ENCODE measurements around the gene DOCK6.

The DOCK6 gene

DNA sequence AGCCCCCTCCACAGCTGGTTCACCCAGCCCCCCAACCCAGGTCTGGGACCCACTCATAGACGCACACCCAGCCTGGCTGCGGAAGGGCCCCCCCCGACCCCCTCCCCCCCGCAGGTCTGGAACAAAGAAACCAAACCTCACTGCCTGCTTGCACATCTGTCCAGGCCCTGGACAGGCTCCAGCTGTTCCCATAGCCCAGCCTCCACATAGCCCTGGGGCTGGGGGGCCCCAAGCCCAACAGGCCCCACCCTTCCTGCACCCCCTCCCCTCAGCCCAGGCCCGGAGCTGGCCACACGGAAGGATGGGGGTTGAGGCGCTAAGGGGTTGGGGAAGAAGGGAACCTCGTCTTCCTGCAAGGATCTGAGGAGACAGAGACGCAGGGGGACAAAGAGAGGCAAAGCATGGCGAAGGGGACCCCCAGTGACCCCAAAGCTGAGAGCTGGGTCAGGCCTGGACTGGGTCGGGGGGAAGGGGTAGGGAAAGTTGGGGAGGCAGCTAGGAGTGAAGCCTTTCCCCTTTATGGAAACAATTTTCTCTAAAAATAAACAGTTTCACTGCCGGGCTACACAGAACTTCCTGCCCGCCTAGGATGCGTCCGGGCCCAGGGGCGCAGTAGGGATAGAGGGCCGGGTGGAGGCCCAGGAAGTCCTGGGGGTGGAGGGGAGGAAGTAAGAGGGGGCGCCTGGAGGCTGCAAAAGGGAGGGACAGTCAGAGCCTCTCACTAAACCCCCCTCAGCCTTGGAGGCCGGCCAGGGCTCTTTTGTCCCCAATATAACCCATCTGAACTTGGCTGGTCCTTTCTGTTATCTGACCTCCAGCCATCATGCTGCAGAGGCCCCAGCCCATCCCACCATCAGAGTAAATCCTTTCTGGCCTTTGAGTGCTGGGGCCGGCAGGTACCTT is 67.4 kb downstream of the DOCK6 start:
- Histone ChIP-seq H3K4me3 (ENCODE audit: low read depth in 1 of 5, low read length in 5 of 5) (peak overlapping the region; percentile 17 to 83 (median 49)), H3K9me3 (ENCODE audit: control insufficient read depth in 5 of 5, low read length in 5 of 5) (no peaks in the 10 kb centered on the region), H3K9ac (ENCODE audit: low read length in 5 of 5) (peak overlapping the region in 4 of 5 donors; percentile 21 to 71 (median 58)), H3K27me3 (ENCODE audit: control insufficient read depth in 5 of 5, insufficient read depth in 4 of 5, low read length in 5 of 5) (no peaks in the 10 kb centered on the region), H3K36me3 (ENCODE audit: control insufficient read depth in 5 of 5, insufficient read depth in 5 of 5, low read length in 5 of 5) (peaks cover 0 to 43% (median 37%) of the 10 kb centered on the region in 5 donors), H3K4me1 (ENCODE audit: control insufficient read depth in 5 of 5, insufficient read depth in 5 of 5, low read length in 5 of 5) (peaks cover 8 to 83% (median 73%) of the 10 kb centered on the region in 5 donors), H3K27ac (ENCODE audit: low read depth, low read length) (peak overlapping the region; percentile 62)

DNA sequence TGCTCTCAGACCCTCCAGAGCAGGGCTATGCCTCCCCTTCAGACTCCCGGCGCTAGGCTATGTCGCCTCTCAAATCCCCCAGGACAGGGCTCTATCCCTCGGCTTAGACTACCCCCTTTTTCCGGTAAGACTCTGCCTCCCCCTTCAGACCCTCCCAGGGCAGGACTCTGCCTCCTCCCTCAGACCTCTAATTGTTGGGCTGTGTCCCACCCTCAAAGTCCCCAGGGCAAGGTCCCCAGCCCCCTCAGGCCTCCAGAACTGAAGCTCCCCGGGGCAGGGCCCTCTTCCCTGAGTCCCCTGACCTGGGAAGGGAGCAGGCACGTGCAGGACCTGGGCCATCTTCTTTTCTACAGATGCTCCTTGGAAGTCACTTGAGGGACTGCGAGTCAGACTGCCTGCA is 68.2 kb downstream of the DOCK6 start:
- Histone ChIP-seq H3K36me3 (ENCODE audit: control insufficient read depth in 5 of 5, insufficient read depth in 5 of 5, low read length in 5 of 5) (peaks cover 0 to 40% (median 31%) of the 10 kb centered on the region in 5 donors), H3K9ac (ENCODE audit: low read length in 5 of 5) (peak overlapping the region in 1 of 5 donors; percentile 71), H3K9me3 (ENCODE audit: control insufficient read depth in 5 of 5, low read length in 5 of 5) (no peaks in the 10 kb centered on the region), H3K27me3 (ENCODE audit: control insufficient read depth in 5 of 5, insufficient read depth in 4 of 5, low read length in 5 of 5) (no peaks in the 10 kb centered on the region), H3K4me1 (ENCODE audit: control insufficient read depth in 5 of 5, insufficient read depth in 5 of 5, low read length in 5 of 5) (peaks cover 8 to 86% (median 79%) of the 10 kb centered on the region in 5 donors), H3K27ac (ENCODE audit: low read depth, low read length) (peak overlapping the region; percentile 62), H3K4me3 (ENCODE audit: low read depth in 1 of 5, low read length in 5 of 5) (peak overlapping the region in 1 of 5 donors; percentile 49)

DNA sequence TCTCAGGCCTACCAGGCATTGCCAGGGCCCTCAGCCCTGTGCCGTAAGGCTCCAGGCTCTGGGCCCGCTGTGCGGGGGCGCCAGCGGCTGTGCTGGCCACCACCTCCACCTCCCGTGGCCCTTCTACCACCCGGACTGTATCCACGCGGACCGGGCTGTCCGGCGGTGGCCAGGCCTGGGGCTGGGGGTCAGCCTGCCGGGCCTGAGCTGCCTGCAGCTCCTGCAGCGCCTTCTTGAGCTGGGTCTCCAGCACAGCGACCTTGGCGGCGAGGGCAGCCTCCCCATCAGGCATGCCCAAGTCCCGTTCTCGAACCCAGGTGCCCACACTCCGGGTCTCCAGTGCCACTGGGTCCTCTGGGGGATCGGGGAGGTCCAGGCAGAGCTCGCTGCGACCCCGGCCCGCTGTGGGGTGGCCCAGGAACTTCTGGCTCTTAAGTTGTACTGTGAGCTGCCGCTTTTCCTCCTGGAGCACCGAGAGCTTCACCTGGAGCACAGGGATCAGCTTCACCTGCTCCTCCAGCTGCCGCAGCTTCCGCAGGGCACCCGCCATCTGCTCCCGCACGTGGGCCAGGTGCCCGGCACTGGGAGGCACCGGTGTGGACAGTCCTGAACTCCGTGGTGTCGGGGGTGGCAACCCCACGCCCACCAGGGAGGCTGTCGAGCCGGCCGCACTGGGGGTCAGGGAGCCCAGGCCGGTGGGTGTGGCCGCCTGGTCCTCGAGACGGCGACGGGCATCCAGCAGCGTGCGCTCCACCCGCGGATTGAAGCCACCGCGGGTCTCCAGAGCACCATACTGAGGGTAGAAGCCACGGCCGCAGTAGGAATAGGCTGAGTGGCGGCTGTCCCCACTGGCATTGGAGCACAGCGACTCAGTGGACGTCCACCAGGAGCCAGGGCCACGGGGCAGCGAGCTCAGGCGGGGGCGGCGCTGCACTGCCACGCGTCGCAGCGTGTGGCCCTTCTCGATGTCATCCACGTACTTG is 69.1 kb downstream of the DOCK6 start:
- peaks cover 8 to 80% (median 76%) of the 10 kb centered on the region in 5 donors for H3K4me1 ChIP-seq (ENCODE audit: control insufficient read depth in 5 of 5, insufficient read depth in 5 of 5, low read length in 5 of 5)
- H3K9me3 ChIP-seq (ENCODE audit: control insufficient read depth in 5 of 5, low read length in 5 of 5): no peaks in the 10 kb centered on the region
- no peak overlapping the region for H3K4me3 ChIP-seq (ENCODE audit: low read depth in 1 of 5, low read length in 5 of 5)
- H3K36me3 ChIP-seq (ENCODE audit: control insufficient read depth in 5 of 5, insufficient read depth in 5 of 5, low read length in 5 of 5): peaks cover 0 to 43% (median 30%) of the 10 kb centered on the region in 5 donors
- peak overlapping the region; percentile 81 for H3K27ac ChIP-seq (ENCODE audit: low read depth, low read length)
- H3K9ac ChIP-seq (ENCODE audit: low read length in 5 of 5): peak overlapping the region in 1 of 5 donors; percentile 71
- H3K27me3 ChIP-seq (ENCODE audit: control insufficient read depth in 5 of 5, insufficient read depth in 4 of 5, low read length in 5 of 5): no peaks in the 10 kb centered on the region

DNA sequence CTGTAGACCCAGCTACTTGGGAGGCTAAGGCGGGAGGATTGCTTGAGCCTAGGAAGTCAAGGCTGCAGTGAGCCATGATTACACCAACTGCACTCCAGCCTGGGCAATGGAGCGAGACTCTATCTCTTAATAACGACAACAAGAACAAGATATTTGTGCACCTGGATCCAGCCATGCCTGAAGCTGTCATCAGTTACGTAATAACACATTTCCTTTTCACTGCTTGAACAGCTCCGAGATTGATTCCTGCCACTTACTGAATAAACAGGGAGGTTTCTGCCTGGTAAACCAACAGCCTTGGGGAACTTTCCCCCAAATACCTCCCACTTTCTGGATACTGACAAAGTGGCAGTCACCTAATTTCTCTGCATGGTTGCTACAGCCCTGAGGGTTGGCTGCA is 70.4 kb downstream of the DOCK6 start:
- Histone ChIP-seq H3K9ac (ENCODE audit: low read length in 5 of 5) (no peak overlapping the region), H3K4me1 (ENCODE audit: control insufficient read depth in 5 of 5, insufficient read depth in 5 of 5, low read length in 5 of 5) (peaks cover 8 to 75% (median 67%) of the 10 kb centered on the region in 5 donors), H3K9me3 (ENCODE audit: control insufficient read depth in 5 of 5, low read length in 5 of 5) (no peaks in the 10 kb centered on the region), H3K27ac (ENCODE audit: low read depth, low read length) (peak overlapping the region; percentile 81), H3K4me3 (ENCODE audit: low read depth in 1 of 5, low read length in 5 of 5) (peak overlapping the region in 1 of 5 donors; percentile 30), H3K27me3 (ENCODE audit: control insufficient read depth in 5 of 5, insufficient read depth in 4 of 5, low read length in 5 of 5) (no peaks in the 10 kb centered on the region), H3K36me3 (ENCODE audit: control insufficient read depth in 5 of 5, insufficient read depth in 5 of 5, low read length in 5 of 5) (peaks cover 0 to 50% (median 37%) of the 10 kb centered on the region in 5 donors)

DNA sequence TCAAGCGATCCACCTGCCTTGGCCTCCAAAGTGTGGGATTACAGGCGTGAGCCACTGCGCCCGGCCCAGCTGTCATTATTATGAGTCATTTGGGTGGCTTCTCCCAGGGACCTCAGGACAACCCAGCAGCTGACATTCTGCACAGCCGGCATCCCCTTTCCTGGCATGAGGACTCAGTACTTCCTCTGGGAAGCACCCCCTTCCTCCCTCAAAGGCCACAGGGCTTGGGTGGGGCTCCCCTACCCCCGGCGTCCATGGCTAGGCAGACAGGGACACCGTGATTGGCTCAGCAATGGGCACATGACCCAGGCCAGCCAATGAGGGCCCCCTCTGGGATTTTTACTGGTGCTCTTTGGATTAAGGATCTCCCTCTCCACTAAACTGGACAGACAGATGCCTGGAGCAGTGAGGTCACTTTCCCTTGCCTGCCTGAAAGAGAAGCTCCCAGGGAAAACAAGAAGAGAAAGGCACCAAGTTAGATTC is 71.0 kb downstream of the DOCK6 start:
- peaks cover 8 to 71% (median 61%) of the 10 kb centered on the region in 5 donors for H3K4me1 ChIP-seq (ENCODE audit: control insufficient read depth in 5 of 5, insufficient read depth in 5 of 5, low read length in 5 of 5)
- peak overlapping the region in 1 of 5 donors; percentile 30 for H3K4me3 ChIP-seq (ENCODE audit: low read depth in 1 of 5, low read length in 5 of 5)
- no peaks in the 10 kb centered on the region for H3K9me3 ChIP-seq (ENCODE audit: control insufficient read depth in 5 of 5, low read length in 5 of 5)
- H3K27me3 ChIP-seq (ENCODE audit: control insufficient read depth in 5 of 5, insufficient read depth in 4 of 5, low read length in 5 of 5): no peaks in the 10 kb centered on the region
- peak overlapping the region; percentile 81 for H3K27ac ChIP-seq (ENCODE audit: low read depth, low read length)
- H3K36me3 ChIP-seq (ENCODE audit: control insufficient read depth in 5 of 5, insufficient read depth in 5 of 5, low read length in 5 of 5): peaks cover 0 to 54% (median 38%) of the 10 kb centered on the region in 5 donors
- no peak overlapping the region for H3K9ac ChIP-seq (ENCODE audit: low read length in 5 of 5)

DNA sequence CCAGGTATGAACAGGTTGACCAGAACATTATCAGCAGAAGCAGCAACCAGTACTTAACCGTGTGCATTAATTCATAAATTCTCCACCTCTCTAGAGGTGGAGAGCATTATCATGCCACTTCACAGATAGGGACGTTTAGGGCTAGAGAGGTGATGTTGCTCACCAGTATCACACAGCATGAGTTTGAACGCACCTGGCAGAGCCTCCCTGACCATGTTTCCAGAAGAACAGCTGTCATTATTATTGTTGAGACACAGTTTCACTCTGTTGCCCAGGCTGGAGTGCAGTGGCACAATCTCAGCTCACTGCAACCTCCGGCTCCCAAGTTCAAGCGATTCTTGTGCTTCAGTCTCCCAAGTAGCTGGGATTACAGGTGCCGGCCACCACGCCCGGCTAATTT is 71.8 kb downstream of the DOCK6 start:
- Histone ChIP-seq H3K27ac (ENCODE audit: low read depth, low read length) (peak overlapping the region; percentile 81), H3K4me1 (ENCODE audit: control insufficient read depth in 5 of 5, insufficient read depth in 5 of 5, low read length in 5 of 5) (peaks cover 7 to 64% (median 55%) of the 10 kb centered on the region in 5 donors), H3K36me3 (ENCODE audit: control insufficient read depth in 5 of 5, insufficient read depth in 5 of 5, low read length in 5 of 5) (peaks cover 0 to 60% (median 42%) of the 10 kb centered on the region in 5 donors), H3K4me3 (ENCODE audit: low read depth in 1 of 5, low read length in 5 of 5) (no peak overlapping the region), H3K9ac (ENCODE audit: low read length in 5 of 5) (no peak overlapping the region), H3K27me3 (ENCODE audit: control insufficient read depth in 5 of 5, insufficient read depth in 4 of 5, low read length in 5 of 5) (no peaks in the 10 kb centered on the region), H3K9me3 (ENCODE audit: control insufficient read depth in 5 of 5, low read length in 5 of 5) (no peaks in the 10 kb centered on the region)

DNA sequence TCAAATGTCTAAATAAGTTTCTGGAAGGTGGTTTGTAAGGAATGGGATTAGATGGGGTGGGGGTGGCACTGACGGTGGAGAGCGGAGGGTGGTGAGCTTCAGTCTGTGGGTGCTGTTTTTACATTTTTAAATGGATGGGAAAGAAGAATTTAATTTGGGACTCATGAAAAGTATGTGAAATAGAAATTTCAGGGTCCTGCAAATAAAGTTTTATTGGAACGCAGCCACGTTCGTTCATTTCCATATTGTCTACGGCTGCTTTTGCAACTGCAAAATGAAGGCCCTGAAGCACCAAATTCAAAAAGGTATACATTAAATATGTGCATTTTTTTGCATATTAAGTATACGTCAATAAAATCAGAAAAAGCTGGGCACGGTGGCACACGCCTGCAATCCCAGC is 74.9 kb downstream of the DOCK6 start:
- no peaks in the 10 kb centered on the region for H3K27me3 ChIP-seq (ENCODE audit: control insufficient read depth in 5 of 5, insufficient read depth in 4 of 5, low read length in 5 of 5)
- H3K36me3 ChIP-seq (ENCODE audit: control insufficient read depth in 5 of 5, insufficient read depth in 5 of 5, low read length in 5 of 5): peaks cover 0 to 62% (median 33%) of the 10 kb centered on the region in 5 donors
- no peak overlapping the region for H3K27ac ChIP-seq (ENCODE audit: low read depth, low read length)
- peaks cover 4 to 45% (median 25%) of the 10 kb centered on the region in 5 donors for H3K4me1 ChIP-seq (ENCODE audit: control insufficient read depth in 5 of 5, insufficient read depth in 5 of 5, low read length in 5 of 5)
- no peaks in the 10 kb centered on the region for H3K9me3 ChIP-seq (ENCODE audit: control insufficient read depth in 5 of 5, low read length in 5 of 5)
- H3K4me3 ChIP-seq (ENCODE audit: low read depth in 1 of 5, low read length in 5 of 5): no peak overlapping the region
- H3K9ac ChIP-seq (ENCODE audit: low read length in 5 of 5): no peak overlapping the region

DNA sequence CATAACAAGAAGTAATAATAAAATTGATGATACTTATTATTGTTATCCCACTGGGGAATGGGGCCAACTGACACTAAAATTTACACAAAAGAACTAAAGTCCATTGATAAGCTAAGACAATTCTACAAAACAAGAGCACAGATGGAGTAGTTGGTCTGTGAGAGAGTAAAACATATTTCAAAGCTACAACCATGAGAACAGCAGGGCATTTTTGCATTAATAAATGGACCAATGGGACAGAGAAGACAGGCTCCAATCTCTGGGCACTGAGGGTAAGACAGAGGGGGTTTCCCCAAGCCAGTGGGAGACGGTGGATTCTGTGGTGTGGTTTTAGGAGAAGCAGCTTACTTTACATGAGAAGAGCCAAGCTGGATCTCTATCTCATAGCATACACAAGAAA is 79.3 kb downstream of the DOCK6 start:
- H3K27ac ChIP-seq (ENCODE audit: low read depth, low read length): no peak overlapping the region
- H3K4me1 ChIP-seq (ENCODE audit: control insufficient read depth in 5 of 5, insufficient read depth in 5 of 5, low read length in 5 of 5): peaks cover 7 to 35% (median 19%) of the 10 kb centered on the region in 5 donors
- peaks cover 0 to 55% (median 35%) of the 10 kb centered on the region in 5 donors for H3K36me3 ChIP-seq (ENCODE audit: control insufficient read depth in 5 of 5, insufficient read depth in 5 of 5, low read length in 5 of 5)
- no peaks in the 10 kb centered on the region for H3K9me3 ChIP-seq (ENCODE audit: control insufficient read depth in 5 of 5, low read length in 5 of 5)
- H3K27me3 ChIP-seq (ENCODE audit: control insufficient read depth in 5 of 5, insufficient read depth in 4 of 5, low read length in 5 of 5): no peaks in the 10 kb centered on the region
- H3K9ac ChIP-seq (ENCODE audit: low read length in 5 of 5): no peak overlapping the region
- no peak overlapping the region for H3K4me3 ChIP-seq (ENCODE audit: low read depth in 1 of 5, low read length in 5 of 5)

DNA sequence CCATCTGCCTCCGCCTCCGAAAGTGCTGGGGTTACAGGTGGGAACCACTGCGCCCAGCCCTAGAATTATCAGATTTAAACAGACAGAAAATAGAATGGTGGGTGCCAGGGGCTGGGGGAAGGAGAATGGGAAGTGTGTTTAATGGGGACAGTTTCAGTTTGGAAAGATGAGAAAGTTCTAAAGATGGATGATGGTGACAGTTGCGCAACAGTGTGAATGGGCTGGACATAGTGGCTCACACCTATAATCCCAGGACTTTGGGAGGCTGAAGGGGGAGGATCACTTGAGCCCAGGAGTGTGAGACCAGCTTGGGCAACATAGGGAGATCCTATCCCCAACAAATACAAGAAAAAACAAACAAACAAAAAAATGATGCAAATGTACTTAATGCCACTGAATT is 80.8 kb downstream of the DOCK6 start:
- Histone ChIP-seq H3K4me1 (ENCODE audit: control insufficient read depth in 5 of 5, insufficient read depth in 5 of 5, low read length in 5 of 5) (peaks cover 7 to 35% (median 19%) of the 10 kb centered on the region in 5 donors), H3K4me3 (ENCODE audit: low read depth in 1 of 5, low read length in 5 of 5) (no peak overlapping the region), H3K9me3 (ENCODE audit: control insufficient read depth in 5 of 5, low read length in 5 of 5) (no peaks in the 10 kb centered on the region), H3K36me3 (ENCODE audit: control insufficient read depth in 5 of 5, insufficient read depth in 5 of 5, low read length in 5 of 5) (peaks cover 0 to 62% (median 39%) of the 10 kb centered on the region in 5 donors), H3K9ac (ENCODE audit: low read length in 5 of 5) (no peak overlapping the region), H3K27ac (ENCODE audit: low read depth, low read length) (peak overlapping the region; percentile 6), H3K27me3 (ENCODE audit: control insufficient read depth in 5 of 5, insufficient read depth in 4 of 5, low read length in 5 of 5) (no peaks in the 10 kb centered on the region)

All from subcutaneous abdominal adipose tissue (tissue), 5 donors.